Stimulated activated CD8-positive, alpha-beta memory T cell treated with anti-CD3 and anti-CD28 coated beads, Interleukin-12 subunit alpha, Interleukin-12 subunit beta, amount 100 ng/mL, for 4 hours (primary cell): Measurements from ENCODE around the gene TSHZ2.
"Not testable (repeated sequence)": the region's sequence is repeated elsewhere in the genome, so short reads cannot be mapped to it uniquely, and the experiment has no call there.

ENCODE experiments used
- DNase-seq: peaks from one replicate; pipeline ENCODE4 v3.0.0-alpha.2; 2020; ENCODE audit warnings: low read depth

Gene TSHZ2

DNA sequence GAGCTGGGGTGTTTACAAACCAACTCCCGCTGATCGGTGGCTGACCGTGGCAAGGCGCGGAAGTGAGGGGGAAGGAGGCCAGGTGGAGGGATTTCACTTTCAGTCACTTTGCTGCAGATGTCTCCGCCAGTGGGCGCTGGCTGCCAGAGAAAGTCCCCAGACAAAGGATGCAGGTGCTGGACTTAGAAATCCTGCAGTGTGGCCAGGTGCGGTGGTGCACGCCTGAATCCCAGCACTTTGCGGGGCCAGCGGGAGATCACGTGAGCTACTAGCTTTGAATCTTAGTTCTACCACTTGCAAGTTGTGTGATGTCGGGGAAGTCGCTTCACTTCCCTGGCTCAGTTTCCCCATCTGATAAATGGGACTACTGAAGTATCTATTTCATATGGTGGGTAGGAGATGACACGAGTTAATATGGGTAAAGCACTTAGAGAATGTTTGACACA, 441.1 kb downstream of the TSHZ2 start:
- peak; percentile 16 for DNase-seq

DNA sequence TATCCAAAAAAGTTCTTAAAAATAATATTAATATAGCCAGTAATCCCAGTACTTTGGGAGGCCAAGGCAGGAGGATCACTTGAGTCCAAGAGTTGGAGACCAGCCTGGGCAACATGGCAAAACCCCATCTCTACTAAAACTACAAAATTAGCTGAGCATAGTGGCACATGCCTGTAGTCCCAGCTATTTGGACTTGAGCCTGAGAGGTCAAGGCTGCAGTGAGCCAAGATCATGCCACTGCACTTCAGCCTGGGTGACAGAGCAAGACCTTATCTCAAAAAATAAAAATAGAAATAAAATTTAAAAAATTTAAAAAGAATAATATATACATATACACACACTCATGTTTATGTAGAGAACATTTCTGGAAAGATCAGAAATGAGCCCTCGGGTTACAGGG, 441.7 kb downstream of the TSHZ2 start:
- DNase-seq = not testable (repeated sequence)

DNA sequence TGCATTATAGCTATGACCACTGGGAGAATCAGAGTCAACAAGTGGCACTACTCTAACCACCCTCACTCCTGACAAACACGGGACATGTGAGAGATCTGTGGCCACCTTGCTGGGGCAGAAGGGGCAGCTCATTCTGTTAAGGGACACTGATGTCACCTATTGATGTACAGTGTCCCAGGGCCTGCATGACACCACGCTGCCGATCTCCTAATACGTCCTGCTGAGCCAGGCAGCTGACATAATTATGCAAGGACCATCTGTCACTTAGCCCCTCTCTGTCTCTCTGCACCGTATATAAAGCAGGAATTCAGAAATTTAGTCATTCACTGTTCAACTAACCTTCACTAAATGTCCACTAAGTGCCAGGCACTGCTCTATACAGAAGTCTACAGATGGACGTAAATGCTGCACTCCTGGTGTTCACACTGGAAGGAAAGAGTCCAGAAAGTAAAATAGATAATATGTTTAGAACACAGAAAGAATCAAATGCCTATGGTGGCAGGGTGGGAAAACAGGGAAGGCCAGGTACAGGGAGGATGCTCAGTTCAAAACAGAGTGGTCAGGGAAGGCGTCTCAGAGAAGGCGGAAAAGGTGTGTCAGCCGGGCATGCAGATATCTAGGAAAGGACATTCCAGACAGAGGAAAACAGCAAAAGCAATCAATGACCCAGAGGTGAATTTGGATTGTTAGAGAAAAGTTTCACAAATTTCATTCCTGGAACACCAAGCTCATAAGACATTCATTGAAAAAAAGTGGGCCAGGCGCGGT, 447.7 kb downstream of the TSHZ2 start:
- no peak for DNase-seq

DNA sequence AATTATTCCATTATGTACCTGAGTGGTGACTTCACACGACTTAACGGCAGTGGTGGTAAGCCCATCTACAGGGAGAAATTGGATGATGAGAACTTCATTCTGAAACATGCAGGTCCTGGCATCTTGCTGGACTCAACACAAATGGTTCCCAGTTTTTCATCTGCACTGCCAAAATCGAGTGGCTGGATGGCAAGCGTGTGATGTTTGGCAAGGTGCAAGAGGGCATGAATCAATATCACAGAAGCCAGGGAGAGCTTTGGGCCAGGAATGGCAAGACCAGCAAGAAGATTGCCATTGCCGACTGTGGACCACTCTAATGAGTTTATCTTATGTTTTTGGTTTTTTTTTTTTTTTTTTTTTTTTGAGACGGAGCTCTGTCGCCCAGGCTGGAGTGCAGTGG, 449.2 kb downstream of the TSHZ2 start:
- no peak for DNase-seq

DNA sequence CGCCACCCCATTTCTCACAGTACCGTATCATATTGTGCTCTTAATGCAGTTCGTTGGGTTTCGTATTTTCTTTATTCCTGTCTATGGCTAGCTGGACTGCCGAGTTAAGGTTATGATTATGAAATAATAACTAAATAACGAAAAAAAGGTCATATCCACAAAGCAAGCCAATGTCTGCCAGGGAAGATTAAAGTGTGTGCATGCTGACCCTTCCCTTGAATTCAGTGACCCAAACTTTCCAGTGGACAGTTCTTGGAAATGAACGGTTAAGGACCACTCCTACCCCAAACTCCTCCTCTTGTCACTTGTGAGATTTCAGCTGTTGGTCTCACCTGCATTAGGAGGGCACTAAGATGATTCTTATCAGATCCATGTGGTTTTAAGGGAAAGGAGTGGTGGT, 449.9 kb downstream of the TSHZ2 start:
- DNase-seq = no peak

DNA sequence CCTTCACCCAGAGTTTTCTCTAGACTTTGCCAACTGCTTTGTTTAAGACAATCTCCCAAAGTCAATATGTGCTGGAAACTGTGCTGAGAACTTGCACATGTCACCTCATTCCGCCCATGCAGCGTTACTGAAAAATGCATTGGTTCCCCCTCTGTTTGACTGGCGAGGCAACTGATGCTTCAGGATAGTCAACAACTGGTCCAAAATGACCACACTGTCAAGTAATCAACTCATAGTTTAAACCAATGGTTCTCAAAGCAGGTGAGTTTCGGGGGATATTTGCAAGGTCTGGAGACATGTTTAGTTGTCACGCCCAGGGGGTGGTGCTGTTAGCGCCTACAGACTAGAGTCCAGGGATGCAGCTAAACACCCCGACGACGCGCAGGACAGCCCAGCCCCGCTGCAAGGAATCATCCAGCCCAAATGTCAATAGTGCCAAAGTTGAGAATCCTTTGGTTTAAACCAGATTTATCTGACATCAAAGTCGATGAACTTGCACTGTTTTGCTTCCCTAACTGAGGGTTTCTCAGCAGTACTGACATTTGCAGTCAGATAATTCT, 451.5 kb downstream of the TSHZ2 start:
- no peak for DNase-seq

DNA sequence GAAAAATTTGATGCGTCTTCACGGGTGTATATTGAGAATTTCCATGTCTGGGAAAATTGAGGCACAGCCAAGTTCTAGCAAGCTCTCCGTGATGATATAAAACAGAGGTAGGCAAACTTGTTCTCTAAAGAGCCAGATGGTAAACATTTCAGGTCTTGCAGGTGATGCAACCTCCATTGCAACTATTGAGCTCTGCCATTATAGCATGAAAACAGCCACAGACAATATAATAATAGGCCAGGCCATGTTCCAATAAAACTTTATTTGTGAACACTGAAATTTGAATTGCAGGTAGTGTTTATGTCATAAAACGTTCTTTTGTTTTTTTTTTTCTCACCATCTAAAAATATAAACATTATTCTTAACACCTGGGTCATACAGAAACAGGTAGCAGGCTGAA, 453.3 kb downstream of the TSHZ2 start:
- DNase-seq = no peak

DNA sequence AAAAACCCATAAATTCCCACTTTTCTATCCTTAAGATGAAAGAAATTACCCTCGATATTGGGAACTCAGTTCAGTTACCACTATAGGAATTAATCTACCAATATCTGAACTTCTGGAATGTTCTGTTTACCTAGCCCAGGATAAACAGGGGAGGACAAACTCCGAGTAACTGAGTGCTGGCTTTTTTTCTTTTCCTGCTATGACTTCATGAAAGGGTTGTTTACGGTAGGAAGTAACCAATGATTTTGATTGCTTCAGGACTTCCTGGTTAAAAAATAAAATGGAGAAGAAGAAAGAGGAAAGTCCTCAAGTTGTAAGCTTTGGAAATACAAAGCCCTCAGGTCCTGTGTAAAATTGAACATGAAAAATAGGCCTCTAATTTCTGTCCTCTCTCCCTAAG, 453.8 kb downstream of the TSHZ2 start:
- DNase-seq = no peak

DNA sequence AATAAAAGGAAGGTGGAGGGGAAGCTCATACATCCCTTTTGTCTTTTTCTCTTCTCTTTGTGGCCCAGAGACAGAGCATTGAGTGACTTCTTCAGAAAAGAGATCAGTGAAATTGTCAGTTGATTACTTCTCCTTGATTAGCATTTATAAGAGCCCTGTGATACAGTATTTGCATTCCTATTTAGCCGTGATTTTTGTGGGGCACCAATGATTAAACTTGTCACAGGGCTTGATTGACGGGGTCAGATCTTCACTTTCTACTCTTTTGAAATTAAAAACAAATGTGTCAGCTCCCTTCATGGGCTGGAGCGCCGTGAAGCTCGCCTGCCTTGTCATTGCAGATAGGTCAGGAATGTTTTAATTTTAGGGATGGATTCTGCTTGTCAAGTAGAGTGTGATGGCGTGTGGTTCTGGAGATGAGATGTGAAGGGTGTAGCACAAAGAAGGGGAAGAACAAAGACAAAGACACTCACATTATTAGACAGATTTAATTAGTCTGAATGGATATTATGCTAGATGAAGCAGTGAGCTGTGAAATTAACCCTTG, 454.7 kb downstream of the TSHZ2 start:
- DNase-seq = no peak

DNA sequence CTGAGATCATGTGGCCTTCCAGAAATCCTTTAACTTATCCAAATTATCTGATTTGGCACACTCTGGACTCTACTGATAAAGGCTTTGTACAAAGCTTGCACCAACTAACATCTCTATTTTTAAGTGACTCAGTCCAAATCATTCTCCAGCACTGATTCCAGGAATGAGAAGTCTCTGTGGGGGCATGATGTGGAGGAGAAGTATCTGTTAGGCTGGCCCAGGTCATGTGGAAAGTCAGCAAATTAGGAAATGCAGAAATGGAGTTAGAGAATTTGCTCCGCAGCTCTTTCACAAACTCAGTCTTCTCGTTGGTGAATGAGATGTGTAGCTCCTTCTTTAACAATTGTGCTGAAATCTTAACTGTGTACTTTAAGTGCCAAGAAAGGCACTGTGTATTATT, 455.8 kb downstream of the TSHZ2 start:
- no peak for DNase-seq

DNA sequence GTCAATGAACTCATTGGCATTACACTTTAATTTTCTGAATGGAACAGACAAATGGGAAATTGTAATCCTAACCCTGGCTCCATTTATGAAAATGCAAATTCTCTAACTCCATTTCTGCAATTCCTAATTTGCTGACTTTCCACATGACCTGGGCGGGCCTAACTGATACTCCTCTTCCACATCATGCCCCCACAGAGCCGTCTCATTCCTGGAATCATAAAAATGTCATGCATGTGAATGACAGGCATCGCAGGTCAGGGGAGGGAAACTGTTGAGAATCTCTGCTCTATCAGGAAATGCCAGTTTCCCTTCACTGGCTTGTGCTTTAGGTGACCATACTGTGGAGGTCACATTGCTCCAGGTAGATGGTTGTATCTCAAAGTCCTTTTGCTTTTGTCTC, 456.4 kb downstream of the TSHZ2 start:
- DNase-seq = no peak

DNA sequence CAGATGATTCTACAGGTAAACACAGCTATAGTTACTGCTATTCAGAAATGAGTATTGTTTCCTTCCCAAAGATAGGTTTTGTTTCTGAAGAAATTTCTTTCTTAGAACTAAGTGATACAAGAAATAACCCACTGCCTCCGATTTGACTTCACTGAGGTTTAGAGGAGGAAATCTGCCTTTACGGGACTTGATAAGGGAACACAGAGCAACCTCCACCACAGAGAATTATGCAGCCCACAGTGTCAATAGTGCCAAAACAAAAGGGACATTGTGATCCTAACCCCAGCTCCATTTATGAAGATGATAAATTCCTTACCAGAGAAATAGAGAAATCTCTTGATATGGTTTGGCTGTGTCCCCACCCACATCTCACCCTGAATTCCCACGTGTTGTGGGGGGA, 456.8 kb downstream of the TSHZ2 start:
- DNase-seq = no peak

DNA sequence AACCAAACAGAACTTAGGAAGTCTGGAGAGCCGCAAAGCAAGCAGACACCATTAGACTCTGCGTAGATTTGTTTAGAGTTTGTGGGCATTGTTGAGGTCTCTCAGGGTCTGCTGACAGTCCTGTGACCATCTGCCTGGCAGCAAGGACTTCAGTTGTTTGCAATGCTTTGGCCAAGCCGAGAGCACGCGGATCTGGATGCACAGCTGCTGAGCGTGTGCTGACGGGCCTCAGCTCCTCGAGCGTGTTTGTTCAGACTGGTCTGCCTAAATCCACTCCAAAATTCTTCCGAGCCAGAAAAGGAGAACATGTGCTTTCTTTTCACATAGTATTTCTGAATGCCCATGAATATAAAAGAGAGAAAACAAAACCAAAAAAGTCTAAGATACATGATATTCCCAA, 462.5 kb downstream of the TSHZ2 start:
- DNase-seq = no peak

DNA sequence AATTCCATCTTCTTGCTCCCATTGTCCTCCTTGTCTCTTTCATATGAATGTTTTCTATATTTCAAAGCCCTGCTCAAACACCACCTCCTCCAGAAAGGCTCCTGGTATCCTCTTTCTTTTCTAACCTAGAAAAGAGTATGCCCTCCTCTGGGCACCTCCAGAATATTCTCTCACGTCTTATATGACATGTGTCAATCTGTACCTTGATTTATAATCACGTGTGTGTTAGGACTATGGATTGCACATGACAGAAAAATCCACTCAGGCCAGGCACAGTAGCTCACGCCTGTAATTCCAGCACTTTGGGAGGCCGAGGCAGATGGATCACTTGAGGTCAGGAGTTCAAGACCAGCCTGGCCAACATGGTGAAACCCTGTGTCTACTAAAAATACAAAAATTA, 464.8 kb downstream of the TSHZ2 start:
- not testable (repeated sequence) for DNase-seq

DNA sequence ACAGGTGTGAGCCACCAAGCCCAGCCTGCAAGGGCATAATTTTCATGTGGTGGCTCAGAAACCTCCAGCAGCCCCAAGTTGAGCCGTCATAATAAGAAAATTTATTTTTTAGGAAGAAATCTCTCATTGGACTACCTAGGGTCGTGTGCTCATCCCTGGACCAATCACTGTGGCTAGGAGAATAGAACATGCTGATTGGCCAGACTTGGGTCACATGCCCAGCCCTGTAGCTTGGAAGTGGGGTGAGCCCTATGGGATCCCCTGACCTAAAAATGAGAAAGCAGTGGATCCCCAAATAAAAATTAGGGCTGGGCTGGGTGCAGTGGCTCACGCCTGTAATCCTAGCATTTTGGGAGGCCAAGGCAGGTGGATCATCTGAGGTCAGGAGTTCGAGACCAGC, 466.2 kb downstream of the TSHZ2 start:
- DNase-seq = no peak

DNA sequence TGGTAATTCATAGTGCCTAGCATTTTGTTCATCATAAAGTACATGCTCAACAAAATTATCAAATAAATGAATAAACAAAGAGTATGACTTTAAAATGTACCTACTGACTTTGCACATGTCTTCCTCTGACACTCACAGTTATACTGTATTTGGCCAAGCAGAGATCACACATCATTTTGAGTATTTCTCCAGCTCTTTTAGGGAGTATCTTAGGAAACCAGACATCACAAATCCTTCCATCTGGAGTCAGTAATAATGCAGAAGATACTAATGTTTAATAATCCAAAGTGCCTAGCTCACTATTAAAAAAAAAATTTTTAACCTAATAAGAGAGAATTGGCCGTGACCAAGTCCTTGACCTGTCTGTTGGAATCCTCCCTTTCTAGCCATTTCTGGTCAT, 466.9 kb downstream of the TSHZ2 start:
- no peak for DNase-seq

DNA sequence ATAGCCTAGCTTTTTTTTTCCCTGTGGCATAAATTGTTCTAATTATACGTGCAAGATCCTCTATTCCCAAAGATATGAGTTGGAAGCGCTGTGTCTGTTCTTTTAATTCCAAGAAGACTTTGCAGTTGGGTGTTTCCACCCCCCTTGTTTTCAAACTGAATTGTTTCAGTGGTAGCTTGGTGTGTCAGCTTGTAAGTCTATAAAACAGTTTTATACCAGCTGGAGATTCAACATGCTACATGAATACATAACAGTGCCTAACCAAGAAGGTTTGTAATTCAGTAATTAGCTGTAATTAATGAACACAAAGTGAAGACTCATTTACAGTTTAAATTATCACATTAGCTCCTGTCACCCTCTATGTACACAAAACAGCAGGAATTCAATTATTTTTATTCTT, 467.5 kb downstream of the TSHZ2 start:
- DNase-seq = no peak

DNA sequence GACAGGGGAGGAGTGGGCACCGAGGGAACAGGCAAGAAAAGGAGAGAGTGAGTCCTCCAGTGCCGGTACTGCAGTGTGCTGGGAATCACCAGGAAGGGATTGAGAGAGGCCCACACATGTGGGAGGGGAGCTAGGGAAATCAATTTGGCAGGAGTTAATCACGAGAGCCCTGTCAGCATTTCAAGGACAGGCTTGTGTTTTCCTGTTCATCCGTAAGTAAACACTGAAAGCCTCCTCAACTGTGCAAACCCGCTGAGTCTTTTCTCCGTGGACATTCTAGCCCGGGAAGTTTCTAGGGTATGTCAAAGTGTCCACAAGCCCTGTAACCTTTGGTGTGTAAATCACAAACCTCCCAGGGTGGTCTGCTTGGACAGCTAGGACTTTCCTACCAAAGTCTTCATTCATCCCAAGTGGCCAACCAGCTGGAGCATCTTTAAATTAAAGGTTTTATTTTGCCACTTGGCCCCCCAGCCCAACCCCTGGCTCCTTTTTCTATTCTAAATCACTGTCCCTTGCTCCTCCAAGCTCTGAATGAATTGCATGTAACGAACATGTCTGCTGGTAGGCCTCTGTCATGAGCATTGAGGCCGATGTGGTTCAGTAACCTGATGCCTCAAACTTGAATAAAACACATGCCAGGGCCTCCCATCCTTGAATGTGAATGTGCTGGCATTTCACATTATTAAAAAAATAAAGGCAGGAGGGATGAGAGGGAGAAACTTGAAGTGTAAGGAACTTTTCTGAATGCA, 472.4 kb downstream of the TSHZ2 start:
- no peak for DNase-seq

DNA sequence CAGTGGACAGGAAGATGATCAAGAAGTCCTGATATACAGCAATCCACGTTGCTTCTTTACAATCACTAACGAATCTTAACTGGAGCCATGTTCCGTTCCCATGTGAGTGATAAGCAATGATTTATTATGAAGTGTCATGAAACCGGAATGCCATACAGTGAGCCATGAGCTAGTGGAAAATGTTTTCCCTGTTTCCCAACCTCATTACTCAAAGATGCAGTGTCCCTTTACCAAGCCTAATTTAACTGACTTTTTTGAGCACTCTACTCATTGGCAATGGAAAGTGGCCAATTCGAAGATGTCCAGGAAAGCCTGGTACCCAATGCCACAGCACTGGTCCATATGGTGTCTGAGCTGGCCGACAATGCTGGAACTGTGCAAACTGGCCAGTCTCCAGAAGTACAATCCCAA, 473.2 kb downstream of the TSHZ2 start:
- DNase-seq = no peak

DNA sequence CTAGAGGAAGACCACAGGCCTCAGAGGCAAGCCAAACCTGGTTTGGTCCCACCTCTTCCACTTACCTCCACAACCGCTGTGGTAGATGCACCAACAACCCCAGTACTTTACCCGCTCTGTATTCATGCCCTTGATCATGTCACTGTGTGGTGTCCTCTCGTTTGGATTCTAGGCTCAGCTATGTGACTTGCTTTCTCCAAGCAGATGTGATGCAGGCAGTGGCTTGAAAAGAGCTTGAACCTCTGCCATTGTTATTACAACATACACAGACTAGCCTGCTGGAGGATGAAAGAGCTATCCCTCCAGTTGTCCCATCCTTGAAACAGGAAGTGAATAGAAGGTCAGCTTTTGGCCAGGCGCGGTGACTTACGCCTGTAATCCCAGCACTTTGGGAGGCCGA, 473.8 kb downstream of the TSHZ2 start:
- DNase-seq = no peak

DNA sequence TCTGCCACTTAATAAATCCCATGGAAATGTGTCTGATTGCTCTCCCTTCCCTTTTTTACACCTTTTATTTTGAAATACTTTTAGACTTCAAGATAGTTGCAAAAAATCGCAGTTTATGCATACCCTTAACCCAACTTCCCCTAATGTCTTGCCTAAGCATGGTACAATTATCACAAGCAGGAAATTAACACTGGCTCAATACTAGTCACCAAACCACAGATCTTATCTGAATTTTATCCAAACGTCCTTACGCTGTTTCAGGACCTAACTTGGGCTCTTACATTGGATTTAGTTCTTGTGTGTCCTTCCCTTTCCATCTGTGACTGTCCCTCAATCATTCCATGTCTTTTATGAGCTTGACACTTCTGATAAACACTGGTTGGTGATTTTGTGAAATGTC, 475.2 kb downstream of the TSHZ2 start:
- no peak for DNase-seq

DNA sequence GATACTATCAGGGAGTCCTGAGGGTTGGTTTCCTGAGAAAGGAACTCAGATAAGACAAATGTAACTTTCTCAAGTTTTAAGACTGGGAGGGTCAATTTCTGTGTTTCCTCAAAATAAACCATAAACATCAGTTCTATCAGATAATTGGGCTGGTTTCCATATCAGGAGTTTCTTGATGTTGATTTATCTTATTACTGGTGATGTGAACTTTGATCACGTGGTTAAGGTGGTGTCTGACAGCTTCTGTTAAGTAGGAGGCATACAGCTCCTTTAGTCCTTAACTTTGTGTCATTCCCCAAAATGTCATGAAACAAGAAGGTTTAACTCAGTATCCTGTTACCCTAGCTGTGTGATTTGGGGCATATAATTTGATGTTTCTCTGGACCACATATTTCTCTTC, 476.3 kb downstream of the TSHZ2 start:
- DNase-seq = no peak

DNA sequence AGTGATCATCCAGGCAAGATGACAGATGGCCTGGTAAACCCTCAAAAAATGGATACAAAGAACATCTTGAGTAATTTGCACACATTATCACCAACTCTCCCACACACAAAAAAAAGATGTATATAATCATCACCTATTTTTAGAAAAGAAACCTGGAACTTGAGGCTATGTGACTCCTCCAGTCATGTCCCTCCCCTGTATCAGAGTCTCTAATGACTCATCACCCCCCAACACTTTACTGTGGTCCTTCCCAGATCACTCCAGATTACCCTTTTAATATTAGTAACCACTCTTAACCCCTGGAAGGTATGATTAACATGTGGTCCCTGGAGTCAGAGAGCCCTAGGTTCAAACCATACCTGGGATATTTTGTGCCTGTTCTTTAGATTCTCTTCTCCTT, 476.7 kb downstream of the TSHZ2 start:
- no peak for DNase-seq
